ENCODE results near the gene PRKAG2.

DNA sequence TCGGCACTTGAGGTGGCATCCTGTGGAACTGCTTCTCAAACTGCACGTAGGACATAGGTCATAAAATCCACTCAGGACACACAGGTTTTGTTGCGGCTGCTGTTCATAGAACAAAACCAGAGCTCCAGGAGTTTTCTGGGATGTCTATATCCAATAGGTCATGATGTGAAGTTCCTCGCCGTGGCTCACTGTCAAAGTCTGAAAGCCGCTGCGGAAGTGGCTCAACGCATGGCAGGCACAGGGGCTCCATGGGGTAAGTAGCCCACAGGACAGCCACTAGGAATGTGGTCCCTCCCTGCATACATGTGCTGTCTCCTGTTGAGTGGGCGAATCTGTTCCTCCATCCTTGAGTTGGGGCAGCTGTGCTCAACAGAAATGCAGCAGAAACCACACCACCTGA, 72.2 kb downstream of the PRKAG2 start:
- no peak for TF ChIP-seq POLR2A (IDR thresholded peaks at IDR 0.05; ENCODE audit: low read length)
- no peak for TF ChIP-seq GATA1 (IDR thresholded peaks at IDR 0.05; ENCODE audit: low read depth, low read length)
